LHCN-M2 (cell line): ENCODE measurements around the gene UNC119. TPM values are rescaled to one million over a fixed set of nuclear protein-coding genes. Genes with fewer than 3 reads are reported as not detected.

Source experiments
- DNase-seq: peaks from one replicate; pipeline ENCODE4 v3.0.0-alpha.2; 2012; ENCODE audit warnings: low read depth
- total RNA-seq: library from RNA; depleted of rRNA; stranded (reverse); fragments of >200 nt; gene quantifications from 2 replicates; pipeline ENCODE4 v1.2.3, GENCODE V29; 2014

The UNC119 gene
- total RNA-seq, 1 experiment from 2014 or later: 44.3 TPM

DNA sequence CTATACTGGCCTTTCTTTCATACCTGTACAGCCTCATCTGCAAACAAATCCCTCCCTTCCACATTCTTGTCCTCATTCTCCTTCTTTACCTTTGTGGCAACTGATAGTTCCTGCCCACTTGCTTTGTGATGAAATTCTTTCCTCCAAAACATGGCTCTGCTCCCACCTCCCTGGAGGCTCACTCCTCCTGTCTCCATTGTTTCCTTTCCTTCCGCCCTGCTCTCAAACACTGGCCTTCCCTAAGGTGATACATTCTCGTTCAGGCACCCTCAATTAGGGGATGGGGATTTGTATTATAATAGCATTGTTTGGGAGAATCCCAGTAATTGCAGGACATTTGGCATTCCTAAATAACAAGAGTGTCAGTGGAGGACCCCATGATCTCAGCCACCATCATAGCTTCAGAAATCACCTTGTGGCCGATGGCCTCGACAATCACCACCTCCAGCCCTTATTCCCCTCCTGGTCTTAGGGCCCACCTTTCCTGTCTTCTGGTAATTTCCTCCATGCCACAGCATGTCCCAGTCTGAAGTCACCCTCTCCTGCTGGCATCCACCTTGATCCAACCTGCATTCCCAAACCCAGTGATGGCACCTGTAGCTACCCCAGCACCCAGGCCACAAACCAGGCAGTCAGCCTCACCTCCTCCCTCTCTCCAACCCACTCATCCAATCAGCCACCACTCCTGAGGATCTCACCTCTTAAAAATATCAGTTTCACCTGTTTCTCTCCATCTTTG, 7.9 kb downstream of the UNC119 start:
- no peak for DNase-seq

DNA sequence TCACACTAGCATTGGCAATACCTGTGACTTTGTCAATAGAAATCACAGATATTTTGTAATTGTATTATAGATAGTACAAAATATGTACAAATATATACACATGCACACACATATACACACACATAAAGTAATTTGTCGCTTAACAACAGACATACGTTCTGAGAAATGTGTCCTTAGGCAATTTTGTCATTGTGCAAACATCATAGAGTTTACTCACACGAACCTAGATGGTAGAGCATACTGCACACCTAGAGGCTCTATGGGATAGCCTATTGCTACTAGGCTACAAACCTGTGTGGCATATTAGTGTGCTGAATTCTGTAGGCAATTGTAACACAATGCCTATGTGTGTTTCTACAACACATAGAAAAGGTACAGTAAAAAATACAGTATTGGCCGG, 11.0 kb downstream of the UNC119 start:
- DNase-seq: no peak

DNA sequence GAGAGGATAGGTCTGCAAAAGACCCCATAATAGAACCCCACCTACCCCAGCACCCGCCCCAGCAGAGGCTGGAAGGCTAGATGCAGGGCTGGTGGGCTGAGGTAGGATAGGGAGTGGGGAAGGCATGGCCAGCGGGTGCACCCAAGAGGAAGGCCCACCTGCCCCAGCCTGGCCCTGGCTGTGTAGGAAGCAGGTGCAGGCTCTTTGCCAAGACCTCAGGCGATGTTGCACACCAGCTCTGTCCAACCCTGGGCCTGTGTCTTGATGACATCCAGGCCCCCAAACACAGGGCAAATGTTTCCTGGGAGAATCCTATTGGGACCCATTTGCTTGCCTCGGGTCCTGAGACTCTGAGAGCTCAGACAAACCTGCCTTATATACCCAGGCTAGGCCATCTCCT, 12.2 kb downstream of the UNC119 start:
- no peak for DNase-seq

DNA sequence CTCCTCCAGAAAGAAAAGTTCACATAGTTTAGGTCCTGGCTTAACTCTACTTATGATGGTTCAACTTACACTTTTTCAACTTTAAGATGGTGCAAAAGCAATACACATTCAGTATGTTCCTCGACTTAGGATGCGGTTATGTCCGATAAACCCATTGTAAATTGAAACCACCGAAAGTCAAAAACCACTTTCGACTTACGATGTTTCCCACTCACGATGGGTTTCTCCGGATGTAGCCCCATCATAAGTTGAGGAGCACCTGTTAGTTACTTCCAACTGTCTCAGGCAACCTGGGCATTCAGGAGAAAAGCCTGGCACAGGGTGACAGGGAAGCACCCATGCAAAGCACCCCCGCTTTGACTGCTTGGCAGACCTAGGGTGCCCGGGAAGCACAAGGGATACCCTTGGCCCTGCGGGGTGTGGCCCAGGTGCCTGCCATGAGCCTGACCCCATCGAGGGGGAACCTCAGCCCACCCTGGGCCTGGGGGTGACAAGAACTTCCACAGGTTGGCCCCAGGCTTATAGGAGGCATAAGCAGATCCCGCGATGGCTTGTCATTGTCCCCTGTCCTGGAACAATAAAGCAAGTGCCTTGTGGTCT, 14.0 kb downstream of the UNC119 start:
- no peak for DNase-seq

- no peak for DNase-seq
These were observed 15.2 kb downstream of the UNC119 start for GRCh38 chr17:28537219-28537610.

- no peak for DNase-seq
These were observed 15.7 kb downstream of the UNC119 start for GRCh38 chr17:28536532-28537218.

DNA sequence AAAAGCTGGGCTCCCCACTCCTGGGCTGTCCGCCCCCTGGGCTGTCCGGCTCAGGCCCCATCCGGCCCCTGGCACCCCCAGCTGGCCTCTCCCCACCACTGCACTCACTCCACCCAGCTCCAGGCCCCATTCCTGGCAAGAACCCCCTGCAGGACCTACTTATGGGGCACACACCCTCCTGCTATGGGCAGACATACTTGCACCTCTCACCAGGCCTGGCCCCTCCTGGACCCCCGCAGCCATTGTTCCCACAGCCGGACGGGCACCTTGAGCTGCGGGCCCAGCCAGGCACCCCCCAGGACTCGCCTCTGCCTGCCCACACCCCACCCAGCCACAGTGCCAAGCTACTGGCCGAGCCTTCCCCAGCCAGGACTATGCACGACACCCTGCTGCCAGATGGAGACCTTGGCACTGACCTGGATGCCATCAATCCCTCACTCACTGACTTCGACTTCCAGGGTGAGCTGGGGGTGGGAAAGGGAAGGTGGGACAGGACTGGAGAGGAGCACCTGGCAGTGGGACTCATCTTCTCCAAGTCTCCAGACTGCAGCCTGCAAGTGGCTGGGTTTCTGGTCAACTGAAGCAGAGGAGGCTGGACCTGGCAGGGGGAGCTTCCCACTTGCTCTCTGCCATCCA, 17.6 kb downstream of the UNC119 start:
- no peak for DNase-seq

DNA sequence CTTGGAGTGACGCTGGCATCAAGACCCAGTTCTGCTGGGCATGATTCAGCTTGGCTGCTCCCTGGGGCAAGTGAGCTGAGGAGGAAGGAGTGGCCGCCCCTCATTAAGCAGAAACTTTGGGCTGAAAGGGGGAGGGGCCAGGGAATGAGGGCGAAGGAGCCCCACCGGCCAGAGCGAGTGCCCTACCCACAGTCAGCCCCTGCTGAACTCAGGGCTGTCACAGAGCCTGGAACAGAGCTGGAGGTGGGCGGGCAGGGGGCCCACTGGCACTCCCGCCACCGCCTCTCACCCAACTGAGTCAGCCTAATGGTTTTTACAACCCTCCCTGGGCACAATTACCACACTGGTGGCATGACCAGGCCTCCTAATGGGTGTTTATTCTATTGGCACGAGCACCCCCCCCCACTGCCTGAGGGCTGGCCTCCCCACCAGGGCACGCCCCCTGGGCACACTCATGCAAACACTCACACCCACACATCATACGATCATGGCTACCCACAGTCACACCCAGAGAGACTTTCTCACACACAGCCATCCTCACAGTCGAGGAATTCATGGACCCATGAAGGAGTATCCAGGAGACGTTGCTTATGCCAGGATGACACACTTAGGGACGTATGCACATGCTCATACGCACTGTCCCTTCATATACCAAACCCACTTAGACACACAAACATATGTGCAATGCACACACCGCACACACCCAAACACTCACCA, 19.2 kb downstream of the UNC119 start:
- no peak for DNase-seq

DNA sequence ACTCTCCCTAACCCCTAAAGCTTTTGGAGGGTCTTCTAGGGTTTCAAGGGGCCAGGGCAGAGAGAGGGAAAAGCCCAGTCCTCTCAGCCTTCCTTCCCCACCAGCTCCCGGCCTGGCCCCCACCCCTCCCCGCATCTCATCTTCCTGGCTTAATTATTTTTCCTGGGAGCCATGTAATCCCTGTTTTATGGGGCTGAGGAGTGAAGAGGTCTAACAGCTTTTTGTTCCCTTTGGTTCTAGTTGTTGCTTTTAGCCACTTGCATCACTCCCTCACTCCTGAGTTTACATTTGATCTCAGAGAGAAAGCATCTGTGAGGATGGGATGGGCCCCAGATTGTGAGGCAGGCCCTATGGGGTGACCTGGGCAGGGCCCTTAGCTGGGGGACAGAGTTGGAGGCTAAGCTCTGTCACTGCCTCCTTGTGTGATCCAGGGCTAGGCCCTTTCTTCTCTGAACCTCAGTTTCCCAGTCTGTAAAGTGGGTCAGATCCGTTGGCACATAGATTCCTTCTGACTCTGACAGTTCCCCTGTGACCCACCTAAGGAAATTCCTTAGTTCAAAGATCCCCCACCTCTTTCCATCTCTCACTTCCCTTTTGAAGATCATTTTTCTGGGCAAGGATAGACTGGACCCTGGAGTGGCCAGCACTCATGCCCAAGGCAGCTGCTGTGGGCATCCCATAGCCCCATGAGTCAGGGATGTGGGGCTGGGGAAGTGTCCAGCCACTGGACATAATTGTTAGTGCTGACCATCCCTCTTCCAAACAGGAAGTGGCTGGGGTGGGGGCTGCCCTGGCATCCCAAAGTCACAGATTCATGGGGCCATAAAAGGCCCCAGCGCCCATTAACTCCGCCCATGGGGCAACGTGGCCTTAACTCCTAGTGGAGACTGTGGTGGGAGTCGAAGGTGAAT, 20.1 kb downstream of the UNC119 start:
- DNase-seq: peak; percentile 34

DNA sequence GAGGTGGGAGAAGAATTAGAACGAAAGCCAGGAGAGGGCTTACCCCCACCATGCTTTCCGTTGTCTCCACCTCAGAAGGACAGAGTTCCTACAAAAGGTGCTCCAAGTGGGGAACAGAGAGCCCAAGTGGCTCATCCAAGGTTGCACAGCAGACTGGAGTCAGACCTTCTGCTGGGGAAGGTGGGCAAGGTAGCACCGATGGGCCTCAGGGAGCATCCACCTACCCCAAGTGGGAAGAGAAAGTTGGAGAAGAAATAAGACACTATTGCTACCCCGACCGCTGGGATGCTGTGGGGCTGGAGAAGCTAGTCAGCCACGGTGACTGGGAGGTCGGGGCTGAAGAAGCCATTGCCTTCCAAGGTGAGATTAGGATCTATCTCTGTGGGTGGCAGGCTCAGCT, 21.5 kb downstream of the UNC119 start:
- no peak for DNase-seq

- no peak for DNase-seq
These were observed 22.2 kb downstream of the UNC119 start for GRCh38 chr17:28530250-28530649.

DNA sequence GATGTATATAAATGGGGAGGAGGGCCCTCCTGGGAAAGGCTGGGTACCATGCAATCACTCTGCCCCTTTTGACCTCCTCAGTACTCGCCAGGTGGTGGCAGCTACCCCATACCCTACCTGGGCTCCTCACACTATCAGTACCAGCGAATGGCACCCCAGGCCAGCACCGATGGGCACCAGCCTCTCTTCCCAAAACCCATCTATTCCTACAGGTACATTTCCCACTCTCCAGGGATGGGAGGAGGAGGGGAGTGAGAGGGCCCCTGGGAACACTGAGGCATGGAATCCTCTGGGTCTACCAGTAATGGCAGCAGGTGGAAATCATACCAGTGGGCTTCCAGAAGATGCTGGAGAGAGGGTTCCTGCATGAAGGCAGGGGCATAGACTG, 23.4 kb downstream of the UNC119 start:
- no peak for DNase-seq

DNA sequence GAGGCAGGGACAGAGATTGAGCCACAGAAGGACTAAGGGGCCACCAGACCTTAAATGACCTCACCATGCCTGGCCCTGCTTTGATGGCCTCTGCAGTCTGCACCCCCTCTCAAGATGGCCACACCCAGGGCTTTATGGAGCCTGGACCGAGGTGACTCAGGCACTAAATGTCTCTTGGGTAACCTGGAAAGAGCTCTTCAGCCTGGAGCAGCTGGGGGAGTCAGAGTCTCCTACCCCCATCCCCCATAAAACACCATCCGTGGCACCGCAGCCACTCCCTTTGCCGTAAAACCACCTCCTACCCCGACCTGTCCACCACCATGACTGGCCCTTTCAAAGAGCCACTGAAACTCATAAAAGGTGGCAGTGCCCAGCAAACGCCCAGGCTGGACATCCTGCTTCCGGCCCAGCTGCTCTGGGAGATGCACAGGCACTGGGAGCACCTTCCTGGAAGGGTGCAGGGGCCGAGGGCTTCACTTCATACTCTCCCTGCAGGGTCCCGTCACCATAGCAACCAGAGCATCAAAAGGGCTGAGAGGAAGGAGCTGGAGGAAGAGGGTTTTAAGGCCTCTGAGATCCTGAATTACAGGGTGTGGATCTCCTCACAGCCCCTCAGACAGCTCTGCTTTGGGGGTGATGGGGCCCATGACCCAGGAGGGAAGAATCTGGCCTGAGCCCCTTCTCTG, 24.0 kb downstream of the UNC119 start:
- DNase-seq: peak; percentile 13

- no peak for DNase-seq
These were observed 24.6 kb downstream of the UNC119 start for GRCh38 chr17:28527859-28528258.

DNA sequence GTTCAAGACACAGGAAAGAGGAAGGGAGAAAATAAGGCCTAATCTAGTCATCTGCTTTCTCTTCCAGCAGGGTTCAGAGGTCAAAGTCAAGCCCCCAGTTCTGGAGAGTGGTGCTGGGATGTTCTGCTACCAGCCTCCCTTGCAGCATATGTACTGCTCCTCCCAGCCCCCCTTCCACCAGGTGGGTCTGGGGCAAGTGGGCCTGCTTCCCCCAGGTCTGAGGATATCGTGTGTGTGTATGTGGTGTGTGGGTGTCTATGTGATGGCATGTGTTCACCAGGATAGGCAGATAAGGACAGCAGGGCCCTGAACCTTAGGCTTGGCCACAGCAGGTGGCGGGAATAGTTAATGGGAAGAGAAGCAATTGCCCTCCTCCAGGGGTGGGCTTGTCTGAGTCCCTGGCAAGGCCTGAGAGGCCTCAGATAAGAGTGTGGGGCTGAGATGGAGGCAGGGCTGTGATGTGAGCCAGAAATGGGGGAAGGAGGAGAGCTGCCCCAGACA, 25.2 kb downstream of the UNC119 start:
- no peak for DNase-seq

GRCh38 chr17:28526381-28526780, 26.0 kb downstream of the UNC119 start:
- DNase-seq: peak; percentile 31

GRCh38 chr17:28524476-28525424, 27.7 kb downstream of the UNC119 start:
- no peak for DNase-seq

DNA sequence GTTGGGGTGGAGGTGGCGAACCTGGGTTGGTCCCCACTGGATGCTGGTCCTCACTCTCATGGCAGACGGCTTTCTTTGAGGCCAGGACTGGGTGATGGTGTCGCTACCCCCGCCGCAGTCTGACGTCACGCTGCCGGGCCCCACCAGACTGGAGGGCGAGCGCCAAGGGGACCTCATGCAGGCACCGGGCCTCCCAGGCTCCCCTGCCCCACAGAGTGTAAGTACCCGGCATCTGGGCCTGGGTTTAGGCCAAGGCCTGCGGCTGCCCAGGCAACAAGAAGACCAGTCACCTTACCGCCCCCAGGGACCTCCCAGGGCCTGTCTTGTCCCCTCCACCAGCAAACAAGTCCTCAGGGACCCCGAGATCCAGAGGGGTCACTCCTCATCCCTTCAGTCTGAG, 28.5 kb downstream of the UNC119 start:
- DNase-seq: no peak

GRCh38 chr17:28523186-28523585, 29.2 kb downstream of the UNC119 start:
- no peak for DNase-seq
